ENCODE measurements around the gene AQP6.

Gene AQP6, protein sequence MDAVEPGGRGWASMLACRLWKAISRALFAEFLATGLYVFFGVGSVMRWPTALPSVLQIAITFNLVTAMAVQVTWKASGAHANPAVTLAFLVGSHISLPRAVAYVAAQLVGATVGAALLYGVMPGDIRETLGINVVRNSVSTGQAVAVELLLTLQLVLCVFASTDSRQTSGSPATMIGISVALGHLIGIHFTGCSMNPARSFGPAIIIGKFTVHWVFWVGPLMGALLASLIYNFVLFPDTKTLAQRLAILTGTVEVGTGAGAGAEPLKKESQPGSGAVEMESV

DNA sequence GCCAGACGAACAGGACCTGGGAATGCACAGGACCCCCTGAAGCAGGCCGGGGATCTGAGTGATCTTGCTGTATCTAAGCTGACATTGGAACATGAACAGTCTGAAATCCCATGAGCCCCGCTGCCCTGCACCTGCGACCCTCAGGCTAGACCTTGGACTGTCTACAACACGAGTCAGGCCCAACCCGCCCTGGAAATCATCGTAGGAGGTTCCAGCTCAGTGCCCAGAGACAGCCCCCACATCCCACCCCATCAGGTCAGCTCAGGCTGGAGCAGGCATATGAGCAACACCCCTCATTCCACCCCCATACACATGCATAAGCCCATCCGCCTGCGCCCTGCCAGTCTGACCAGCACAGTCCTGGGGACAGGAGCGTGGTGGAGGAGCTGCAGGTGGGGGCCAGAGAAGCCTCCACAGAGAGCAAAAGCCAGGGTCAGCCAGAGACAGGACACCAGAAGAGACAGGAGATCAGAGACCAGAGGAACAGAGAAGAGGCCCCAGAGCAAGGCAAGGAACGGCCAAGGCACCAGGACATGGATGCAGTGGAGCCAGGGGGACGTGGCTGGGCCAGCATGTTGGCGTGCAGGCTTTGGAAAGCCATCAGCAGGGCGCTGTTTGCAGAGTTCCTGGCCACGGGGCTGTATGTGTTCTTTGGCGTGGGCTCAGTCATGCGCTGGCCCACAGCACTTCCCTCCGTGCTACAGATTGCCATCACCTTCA is at the start of gene AQP6:
Gene AQP6, plus strand, starts transcription at position 307 of the 720 bp plus-strand sequence. Its CDS starts 227 bp downstream, at position 534.
- DNase-seq: no peak

DNA sequence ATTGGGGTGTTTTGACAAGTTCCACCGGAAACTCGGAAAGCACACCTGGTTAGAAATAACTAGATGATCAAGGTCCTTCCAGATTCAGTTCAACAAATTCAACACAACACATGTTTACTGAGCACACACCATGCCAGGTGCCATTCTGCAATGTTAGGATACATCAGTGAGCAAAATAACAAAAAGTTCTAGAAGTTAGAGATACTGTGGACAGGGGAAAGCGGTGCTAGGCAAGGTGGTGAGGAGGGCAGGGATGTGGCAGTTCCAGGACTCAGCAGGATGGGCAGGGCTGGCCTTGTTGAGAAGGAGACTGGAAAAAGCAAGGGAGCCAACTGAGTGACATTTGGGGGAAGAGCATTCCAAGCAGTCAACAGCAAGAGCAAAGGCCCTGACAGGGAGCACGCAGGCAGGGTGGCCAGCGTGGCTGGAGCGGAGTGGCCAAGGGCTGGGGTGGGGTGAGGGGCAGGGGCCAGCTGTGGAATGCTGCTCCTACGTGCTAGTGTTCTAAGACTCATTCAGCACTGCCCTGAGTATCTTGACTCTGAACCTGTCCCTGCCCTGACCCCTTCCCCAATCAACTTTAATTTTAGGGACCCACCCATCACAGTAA is 49.6 kb upstream of the AQP6 start:
- no peak for DNase-seq

DNA sequence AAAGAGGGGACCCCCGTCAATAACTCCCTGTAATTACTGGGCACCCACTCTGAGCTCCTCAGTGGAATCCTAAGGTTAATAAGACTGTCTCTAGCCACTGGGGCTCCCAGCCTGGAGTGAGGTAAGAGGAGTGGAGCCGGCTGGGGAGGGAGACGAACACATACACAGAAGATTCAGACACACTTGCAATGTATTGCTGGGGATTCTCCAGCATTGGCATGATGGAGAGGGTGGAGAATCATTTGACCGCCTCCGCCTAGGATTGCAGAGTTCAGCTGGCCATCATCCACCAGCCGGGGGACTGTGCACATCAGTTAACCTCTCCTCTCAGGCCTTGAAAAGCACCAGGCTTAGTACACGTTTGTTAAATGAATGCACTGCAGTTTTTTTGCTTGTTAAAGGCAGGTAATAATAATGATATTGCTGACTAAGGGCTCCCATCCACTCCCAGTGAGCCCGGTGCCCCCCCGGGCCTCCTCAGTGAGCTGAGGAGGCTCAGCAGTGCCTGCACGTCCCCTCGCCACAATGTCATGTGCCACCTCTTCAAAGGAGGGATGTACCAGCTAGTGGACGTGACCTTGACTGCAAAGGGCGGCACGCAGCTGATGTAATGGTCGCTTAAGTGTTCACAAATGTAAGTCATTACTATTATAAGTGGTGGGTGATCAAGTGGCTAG is 48.7 kb upstream of the AQP6 start:
- no peak for DNase-seq

DNA sequence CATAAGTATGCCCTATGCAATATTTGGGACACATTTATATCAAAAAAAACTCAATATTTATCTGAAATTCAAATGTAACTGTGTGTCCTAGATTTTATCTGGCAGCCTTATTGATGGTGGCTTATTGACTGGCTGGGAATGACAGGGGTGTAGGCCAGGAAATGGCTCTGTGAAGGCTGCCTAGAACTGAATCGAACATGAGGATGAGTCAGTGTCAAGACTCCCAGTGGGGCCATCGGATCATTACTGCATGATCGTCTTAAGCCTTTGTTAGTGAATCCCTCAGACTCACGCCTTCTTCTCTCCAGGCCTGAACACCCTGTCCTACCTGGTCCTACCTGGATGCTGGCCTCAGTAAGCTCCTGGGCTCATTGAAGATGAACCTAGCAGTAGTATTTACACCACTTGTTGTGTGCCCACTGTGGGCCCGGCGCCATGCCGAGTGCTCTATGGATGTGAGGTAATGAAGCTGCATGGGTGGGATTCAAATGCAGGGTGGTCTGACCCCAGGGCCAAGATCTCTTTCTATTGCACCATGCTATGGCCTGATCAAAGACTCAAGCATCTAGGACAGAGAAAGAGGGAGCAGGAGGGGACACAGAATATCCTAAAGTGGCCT is 48.0 kb upstream of the AQP6 start:
- no peak for DNase-seq

DNA sequence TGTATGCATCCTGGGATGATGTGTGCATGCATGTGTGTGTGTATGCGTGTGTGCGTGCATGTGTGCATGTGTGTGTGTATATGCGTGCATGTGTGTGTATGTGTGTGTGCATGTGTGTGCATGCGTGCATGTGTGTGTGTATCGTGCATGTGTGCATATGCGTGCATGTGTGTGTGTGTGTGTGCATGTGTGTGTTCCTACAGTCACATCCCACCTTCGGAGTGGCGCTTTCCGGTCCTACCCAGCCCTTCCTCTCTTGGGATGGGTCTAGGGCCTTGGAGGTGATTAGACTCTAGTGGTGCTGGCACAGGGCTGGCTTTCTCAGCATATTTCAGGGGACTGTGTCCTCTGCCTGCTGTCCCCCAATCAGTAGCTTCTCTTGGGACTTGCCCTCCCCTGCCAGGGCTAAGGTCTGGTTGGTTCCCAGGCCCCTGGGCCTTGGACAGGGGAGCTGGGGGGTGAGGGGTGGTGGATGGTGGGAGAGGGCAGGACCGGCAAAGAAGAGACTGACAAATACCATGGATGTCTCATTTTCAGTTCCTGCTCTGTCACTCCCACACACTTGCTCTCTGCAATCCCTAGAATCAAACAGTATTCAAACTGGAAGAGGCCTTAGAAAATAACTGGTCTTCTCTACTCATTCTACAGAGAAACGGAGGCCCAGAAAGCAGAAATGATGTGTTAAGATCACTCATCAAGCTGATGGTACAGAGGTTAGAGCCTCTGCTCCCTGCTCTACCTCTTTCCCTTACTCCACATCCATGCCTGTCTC is 47.1 kb upstream of the AQP6 start:
- no peak for DNase-seq

DNA sequence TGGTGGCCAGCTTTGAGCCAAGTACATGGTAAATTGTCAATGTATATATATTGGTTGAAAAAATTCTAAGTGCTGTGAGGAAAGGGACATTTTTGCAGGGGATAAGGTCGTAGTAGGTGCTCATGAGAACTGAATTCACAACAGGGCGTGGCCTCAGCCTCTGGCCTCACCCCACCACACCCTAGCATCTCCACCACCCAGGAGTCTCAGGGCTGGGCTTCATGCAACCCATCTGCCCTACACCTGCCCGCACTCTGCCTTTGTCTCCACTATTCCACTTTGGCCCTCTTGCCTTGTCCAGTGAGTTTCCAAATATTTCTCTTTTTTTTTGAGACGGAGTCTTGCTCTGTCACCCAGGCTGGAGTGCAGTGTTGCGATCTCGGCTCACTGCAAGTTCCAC is 44.3 kb upstream of the AQP6 start:
- DNase-seq: no peak

DNA sequence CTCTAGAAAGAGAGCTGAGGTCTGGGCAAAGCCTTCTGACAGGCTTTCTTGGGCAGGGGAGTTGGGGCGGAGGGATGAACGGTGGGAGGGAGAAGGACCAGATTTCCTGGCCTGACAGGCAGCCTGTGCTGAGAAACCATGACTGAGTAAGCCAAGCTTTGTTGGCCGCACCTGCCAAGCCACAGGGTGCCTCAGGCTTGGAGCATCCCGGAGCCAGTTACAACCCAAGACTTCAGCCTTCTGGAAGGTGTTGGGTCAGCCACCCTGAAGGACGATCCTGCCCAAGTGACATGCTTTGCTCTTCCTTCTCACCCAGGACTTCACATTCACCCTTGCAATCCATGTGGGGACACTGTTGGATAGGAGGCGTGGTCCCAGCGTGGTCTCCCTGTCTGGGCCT is 43.2 kb upstream of the AQP6 start:
- no peak for DNase-seq

DNA sequence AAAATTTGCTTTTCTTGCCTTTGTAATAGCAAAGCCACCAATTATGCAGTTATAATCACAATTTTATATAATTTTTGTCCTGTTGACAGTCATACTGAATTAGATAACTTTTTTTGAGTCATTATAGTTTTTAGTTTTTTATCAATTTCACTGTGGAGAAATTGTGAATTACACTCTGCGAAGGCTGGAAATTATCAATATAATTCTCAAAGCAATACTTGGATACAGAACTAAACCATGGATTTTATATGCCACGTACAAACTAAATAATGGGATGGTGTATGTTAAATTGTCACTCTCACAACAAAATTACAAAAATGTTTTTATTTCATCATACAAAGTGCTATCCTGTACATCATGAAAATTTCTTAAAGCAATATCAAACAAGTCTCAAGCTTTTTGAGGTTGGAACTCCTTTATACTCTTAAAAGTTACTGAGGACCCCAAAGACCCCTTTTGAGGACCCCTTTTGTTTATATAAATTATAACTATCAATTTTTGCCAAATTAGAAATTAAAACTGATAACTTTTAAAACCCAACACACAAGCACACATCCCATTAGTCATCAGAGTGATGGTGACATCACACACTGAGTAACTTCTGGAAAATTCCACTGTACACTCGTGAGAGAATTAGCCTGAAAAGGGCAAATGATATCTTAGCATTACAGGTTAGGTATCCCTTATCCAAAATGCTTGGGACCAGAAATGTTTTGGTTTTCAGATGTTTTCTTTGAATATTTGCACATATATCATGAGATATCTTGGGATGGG is 42.0 kb upstream of the AQP6 start:
- DNase-seq: no peak

DNA sequence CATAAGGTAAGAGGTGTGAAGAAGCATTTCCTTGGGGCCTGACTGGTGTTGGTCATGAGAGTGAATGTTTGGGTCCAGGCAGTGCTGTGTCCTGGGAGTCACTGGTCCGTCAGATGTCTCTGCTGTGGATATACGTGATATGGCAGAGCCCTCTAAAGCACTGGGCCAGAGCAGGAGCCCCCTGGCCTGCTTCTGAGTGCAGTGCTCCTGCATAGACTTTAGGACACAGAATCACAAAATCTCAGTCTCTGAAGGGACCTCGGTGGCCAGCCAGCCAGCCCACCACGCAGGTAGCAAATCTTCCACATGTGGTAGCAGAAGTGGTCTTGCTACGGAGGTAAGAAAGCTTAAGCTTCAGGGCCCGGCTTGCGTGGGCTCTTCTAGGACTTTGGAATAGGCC is 40.7 kb upstream of the AQP6 start:
- no peak for DNase-seq

DNA sequence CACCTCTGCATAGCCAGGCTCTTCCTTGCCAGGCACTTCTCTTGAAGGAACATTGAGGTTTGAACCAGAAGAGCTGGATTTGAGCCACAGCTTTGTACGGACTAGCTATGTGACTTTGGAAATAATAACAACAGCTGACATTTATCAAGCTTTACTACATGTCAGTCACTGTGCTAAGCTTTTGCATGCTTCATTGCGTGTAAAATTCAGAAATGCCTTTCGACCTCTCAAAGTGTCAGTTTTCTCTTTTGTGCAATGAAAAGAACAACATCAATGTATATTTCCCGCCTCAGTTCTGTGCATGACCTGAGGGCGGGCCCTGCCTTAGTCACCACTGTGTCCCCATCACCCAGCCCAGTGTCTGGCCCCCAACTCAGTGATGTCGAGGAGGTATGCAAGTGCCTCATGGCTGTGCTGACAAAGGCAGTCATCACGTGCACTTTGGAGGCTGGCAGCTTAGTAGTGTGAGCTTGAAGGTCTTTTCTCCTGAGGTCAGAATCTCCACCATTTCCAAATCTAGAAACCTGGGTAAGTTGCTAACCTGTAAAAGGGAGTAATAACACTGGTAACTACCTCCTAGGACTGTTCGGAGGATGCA is 40.1 kb upstream of the AQP6 start:
- DNase-seq: no peak

DNA sequence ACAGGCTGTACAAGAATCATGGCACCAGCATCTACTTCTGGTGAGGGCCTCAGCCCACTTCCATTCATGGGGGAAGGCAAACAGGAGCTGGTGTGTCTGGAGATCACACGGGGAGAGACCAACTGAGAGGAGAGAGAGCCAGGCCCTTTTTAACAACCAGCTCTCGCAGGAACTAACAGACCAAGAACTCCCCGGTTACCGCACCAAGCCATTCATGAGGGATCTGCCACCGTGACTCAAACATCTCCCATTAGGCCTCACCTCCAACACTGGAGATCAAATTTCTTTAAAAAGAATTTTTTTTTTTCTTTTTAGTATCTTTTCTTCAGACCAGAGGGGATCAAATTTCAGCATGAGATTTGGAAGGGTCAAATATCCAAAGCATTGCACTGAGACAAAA is 39.0 kb upstream of the AQP6 start:
- no peak for DNase-seq

DNA sequence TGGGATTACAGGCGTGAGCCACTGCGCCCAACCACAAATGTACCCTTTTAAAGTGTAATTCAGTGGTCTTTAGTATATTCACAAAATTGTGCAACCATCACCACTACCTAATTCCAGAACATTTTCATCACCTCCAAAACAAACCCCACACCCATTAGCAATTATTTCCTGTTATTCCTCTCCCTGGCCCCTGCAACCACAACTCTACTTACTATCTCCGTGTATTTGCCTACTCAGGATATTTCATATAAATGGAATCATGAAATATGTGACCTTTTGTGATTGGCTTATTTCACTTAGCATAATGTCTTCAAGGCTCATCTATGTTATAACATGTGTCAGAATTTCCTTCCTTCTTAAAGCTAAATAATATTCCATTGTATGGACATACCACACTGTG is 38.2 kb upstream of the AQP6 start:
- no peak for DNase-seq

DNA sequence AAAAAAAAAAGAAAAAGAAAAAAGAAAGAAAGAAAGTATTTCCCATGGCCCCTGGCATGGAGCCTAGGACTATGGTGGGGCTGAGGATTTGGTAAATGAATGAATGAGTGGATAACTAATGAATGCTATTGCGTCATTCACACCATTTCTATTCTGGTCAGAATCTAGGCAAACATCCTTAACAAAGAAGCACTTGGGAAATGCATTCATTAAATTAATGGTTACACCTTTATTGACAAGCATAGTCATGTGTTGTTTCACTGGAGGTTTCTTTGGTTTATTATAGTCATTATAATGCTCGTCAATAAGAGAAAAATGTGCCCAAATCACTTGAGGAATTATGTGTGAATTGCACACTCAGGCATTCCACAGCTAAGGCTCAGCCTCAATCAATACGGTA is 35.8 kb upstream of the AQP6 start:
- DNase-seq: no peak

DNA sequence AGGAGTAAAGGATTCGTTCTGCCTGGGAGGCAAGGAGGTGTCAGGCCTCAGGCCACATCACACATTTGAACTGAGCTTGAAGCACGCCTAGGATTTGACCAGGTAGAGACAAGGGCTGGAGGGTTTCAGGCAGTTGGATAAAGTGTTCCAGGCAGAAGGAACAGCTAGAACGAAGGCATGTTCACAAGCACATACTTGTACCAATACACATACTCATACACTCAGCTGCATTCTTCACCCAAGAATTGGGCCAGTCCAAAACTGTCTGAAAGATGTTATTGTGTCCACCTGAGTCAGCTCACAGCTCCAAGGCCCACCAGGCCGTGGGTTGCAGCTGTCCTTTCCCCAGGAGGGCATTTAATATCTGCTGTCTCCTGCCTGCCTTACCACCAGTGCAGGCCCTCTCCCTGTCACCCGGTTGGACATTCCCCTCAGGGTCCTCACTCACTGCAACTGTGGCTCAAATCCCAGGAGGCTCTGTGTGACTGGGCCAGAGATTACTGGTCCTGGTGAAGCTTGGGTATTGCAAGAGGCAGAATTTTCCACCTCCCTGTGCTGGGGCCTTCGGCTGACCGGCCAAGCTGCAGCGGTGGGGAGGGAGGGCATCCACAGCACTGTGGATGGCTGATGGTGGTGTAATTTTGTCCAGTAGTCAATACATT is 35.0 kb upstream of the AQP6 start:
- no peak for DNase-seq

DNA sequence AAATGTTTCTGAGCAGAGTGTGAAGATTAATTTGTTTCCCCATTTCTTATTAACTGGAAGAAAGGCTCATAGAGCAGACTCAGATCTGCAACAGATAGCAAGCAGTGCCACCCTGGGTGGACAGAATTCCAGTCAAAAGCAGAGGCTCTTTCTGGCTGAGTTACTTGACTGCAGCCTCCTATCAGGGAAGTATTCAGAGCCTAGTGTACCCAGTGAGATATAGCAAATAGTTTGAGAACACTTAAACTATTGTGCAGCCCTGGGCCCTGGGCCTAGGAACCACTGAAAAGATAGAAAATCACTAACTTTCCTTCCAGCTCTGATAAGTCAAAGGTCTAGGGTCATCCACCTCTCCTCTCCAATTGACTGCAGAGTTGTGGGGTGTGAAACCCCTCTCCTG is 33.4 kb upstream of the AQP6 start:
- no peak for DNase-seq

DNA sequence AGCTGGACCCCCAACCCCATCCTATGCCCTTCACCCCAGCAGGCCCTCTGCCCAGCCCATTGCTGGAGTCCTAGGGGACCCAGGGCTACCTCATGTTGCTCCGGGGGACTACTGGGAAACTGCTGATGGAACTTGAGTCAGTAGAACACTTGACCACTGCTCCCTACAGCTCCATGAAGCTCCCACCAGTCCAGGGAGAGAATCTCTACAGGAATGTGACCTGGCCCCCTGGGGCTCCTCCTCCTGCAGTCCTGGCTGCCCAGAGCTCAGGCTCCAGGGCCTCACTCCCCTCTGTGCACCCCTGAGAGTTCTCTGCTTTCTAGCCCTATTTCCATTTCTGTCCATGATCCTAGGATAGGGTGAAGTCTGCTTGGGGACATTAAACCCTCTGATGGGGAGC is 33.0 kb upstream of the AQP6 start:
- DNase-seq: no peak

DNA sequence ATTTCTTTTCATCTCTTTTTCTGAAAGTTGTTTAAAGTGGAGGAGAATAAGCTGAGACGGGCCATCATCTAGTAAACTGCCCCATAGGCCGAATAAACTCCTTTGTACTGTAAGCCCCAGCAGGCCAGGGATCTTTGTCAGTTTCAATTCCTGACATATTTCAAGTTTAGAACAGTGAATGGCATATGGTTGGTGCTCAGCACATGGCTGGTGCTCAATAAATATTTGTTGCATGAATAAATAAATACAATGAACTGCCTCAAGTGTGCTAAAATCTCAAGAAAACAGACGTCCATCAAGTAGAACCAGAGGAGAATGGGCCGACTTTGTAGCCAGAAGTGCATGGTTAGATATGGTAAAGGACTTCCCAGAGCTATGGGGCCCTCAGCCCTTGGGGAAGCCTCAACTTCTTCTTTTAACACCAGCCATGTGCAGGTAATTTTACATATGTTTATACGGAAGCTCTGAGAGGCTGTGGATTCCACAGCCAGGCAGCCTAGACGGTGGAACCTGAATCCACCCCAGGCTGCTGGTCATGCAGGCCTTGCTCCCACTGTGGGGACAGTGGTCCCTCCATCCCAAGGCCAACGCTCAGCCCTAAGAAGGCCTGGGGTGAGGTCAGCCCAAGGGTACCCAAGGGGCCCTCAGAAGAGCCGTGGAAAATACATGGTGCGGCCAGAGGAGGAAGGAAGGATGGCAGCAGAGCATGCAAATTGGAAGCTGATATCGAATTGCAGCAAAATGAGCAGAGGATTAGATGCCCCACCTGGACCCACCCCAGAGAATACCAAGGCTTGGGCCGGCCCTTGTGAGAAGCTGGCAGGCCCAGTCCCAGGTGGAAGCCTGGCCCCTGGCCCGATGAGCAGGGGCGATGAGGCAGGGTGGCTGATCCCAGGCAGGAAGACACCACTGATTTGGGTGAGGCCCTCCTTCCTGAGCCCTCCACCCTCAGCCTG is 30.9 kb upstream of the AQP6 start:
- DNase-seq: no peak

DNA sequence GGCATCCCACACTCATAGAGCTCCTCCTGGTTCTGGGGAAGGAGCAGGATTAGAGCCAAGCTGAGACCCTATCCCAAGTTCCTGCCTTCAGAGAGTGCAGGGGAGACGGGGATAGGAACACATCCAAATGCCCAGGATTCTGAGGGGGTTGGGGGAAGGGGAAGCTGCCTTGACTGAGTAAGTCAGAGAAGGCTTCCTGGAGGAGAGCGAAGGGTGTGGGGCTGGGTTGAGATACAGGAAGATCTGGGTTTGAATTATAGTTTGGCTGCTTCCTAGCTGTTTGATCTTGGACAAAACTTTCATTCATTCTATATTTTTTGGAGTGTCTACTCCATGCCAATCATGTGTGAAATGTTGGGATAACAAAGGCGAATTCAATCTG is 30.2 kb upstream of the AQP6 start:
- no peak for DNase-seq

DNA sequence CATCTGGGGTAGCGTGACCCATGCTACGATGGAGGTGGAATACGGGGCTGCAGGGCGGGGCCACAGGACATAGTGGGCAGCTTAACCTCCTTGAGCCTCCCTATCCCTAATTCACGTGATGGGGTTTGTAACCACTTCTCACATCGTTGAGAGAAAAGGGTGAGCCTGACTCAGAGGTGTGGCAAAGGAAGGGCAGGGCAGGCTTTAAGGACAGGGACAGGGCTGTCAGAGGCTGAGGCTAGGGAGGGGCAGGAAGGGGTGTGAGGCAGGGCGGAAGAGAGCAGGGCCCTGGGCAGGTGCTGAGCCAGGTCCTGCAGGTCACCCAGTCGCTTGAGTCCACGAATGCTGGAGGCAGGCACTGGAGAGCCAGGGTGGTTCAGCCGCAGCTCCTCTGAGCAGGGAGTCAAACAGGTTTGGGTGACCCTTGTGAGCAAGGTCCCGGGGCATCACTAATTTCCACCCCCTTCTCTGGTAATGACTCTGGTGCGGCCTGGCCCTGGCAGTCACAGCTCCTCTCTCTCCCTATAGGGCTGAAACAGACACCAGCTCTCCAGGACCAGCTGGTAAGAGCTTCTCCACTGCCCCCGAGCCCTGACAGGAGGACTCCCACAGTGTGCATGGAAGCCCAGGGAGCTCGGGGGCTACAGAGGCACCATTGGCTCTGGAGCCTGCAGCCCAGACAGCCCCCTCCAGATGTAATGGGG is 29.7 kb upstream of the AQP6 start:
- DNase-seq: no peak

Data from activated CD4-positive, alpha-beta T cell treated with anti-CD3 and anti-CD28 coated beads, Interleukin-10, Interleukin-2, amounts not matched to agents 100 ng/mL and 50 ng/mL, durations not matched to agents 16 hours and 8 hours (primary cell).